ENCODE measurements around the gene UNC5CL.
A peak's percentile ranks its signal among the peaks of the same experiment; 100 is the strongest.

Gene UNC5CL

DNA sequence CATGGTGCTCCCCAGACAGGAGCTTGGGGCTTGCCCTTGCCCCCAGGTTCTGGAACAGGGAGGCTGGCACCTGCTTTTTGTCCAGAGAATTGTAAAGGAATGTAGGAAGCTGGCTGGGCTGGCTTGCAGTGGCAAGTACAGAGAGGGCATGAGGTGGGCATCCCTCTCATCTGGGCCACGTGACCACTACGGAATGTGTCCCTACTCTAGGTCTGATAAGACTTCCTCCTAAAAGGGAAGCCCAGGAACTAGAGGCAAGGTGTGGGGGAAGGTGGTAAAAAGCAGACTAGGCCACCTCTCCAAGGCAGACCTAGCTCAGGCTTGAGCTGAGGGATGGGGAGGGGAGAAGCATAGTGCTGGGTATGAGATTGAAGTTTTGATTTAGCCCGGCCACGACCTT lies 38.8 kb downstream of the UNC5CL start:
- no peak for DNase-seq (ENCODE audit: low spot score)

DNA sequence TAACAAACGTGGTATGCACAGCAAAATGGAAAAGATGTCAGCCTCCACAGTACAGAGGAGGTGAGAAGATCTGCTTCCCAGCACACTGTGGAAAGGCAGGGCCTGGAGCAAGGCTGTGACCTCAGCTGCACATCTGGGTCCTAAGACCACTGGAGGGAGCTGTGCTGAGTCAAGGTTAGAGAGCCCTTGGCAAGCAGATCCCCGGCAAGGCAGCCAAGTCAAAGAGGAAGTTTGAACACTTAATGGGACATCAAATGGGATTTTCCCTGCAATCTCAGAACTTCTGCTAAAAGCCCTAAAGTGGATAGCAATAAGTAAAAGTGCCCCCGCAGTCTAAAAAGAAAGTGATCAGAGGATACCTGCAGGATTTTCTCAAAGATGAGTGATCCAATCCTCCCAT lies 39.5 kb downstream of the UNC5CL start:
- peak; percentile 80 for DNase-seq (ENCODE audit: low spot score)

DNA sequence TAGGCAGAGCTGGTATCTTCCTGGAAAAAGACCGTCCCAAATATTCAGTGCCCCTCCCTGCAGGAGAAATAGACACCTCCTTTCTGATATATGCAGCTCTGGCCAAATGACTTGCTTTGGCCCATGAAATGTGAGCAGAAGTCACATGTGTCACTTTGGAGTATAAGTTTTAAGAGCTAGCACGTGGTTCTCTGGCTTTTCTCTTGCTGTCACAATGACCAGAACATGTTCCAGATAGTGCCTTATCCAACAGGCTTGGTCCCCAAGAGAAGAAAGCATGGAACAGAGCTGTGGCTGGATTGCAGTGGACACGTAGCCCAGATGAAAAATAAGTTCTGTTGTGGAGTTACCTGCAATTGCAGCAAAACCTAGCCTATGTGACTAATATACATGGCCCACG lies 40.4 kb downstream of the UNC5CL start:
- no peak for DNase-seq (ENCODE audit: low spot score)

DNA sequence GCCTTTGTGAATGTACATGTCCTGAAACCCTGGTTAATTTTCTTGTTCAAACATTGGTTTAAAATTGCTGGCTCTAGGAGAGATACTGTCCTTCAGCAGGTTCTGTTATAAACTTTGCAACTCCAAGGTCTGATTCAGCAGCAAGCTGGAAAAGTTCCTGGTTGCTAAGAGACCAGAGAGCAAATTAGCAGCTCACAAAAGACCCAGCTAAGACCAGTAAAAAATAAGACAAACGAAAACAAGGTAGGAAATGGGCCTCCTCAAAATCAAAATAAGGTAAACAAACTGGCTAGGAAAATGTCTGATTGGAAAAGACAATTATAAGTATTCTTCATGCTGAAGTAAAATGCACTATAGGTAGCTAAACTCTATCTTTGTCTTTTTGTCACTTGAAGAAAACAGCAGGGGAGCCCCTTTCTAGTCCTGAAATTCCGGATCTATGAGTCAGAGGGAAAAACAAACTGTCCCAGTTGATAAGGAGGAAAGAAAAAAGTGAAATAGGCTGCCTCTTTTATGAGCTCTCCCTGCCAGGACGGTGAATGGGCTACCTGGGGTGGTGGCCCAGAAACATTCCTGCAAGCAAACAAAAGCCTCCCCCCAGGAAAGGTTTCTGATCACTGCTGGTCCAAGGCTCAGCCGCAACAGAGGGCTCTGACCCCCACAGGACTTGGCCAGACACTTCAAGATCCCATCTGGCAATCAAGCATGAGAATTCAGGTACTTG lies 41.6 kb downstream of the UNC5CL start:
- DNase-seq (ENCODE audit: low spot score), result peak; percentile 62

DNA sequence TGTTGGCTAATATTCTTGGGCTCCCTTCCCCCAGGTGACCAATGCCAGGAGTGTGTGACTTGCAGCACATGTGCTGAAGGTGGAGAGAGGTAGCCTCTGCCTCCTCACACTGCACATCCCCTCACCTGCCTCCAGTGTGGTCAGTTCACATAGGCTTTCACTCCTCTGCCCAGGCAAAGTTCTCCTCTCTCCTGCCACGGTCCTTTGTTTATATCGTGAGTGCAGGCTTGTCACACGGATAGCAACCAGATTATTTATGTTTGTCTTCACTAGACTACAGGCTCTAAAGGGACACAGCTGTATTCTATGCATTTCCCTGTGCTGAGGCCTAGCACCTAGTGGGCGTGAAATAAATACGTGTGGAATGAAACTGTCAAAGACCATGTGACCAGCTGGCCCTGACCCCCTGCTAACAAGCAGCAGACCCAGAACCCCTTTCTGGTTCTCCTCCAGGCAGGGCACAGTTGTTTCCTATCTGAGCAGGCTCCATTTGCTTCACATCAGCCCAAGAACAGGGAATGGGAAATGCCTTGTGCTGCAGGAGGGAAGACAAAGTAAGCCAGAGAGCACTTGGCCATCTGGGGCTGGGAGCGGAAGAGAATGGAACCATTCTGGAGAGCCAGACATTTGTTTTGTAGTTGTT lies 42.3 kb downstream of the UNC5CL start:
- DNase-seq (ENCODE audit: low spot score), result peak; percentile 28

DNA sequence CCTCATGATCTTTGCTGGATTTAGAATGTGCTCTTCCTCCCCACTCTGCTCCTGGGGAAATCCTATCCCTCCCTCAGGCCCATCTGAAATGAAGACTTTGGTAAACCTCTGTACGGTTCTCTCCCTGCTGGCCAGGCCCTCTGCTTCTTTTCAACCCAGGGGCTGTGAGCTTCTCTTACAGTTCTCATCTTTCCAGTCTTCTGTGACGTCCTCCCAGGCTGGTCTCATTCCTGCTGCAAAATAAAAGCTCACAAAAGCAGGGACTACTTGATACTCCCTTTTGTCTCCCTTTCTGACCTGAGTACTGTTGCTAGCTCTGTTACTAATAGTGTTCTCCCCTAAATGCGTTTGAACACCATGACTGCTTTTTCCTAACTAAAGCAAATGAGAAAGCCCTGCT lies 46.3 kb downstream of the UNC5CL start:
- no peak for DNase-seq (ENCODE audit: low spot score)

DNA sequence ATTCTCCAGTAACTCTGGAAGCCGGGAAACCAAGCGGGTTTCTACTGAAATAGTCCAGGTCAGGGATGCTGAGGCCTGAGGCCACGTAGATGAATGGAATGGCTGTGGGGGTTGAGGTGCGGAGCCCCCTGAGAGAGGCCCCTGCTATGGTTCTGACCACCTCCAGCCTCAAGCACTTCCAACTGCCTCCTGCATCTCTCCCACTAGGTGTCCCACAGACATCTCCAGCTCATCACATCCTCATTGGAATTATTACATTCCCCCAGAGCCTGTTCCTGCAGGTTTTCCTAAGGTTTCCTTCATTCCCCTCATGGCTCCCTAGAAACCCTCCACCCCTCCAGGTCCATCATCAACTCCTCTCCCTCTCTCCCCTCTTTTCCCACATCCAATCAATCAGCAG lies 48.7 kb downstream of the UNC5CL start:
- DNase-seq (ENCODE audit: low spot score), result no peak

DNA sequence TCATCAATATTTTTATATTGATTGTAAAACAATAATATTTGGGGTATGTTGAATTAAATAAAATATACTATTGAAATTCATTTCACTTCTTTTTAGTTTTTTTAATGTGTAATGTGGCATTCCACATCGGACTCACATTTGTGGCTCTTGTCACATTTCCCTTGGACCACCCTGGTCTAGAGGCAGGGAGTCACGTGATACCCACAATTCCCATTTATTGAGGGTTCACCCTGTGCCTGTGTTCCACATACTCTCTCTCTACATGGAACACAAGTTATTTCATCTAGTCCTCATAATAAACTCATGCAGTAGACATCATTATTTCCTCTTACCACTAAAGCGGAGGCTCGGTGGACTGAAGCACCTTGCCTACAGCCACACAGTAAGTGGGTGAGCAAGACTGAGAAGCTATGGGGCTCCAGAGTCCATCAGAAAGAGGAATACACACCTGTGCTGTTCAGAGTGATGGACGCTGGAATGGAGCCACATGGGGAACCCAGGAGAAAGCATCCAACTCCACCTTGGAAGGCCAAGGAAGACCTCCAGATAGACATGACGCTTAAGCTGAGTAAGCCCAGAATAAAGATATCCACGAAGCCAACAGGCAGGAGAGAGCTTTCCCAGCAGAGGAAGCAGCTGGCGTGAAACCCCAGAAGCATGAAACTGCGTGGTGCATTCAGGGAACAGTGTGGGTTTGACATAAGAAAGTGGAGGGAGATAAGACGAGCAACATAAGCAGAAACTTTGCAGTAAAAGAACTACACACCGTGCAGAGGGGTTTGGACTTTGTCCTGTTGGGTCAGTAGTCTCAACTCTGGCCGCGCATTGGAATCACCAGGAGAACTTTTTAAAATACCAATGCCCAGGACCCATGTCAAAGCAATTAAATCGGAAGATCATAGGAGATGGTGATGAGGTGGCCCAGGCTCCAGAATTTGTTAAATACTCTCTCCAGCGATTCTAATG lies 49.5 kb downstream of the UNC5CL start:
- DNase-seq (ENCODE audit: low spot score), result no peak

DNA sequence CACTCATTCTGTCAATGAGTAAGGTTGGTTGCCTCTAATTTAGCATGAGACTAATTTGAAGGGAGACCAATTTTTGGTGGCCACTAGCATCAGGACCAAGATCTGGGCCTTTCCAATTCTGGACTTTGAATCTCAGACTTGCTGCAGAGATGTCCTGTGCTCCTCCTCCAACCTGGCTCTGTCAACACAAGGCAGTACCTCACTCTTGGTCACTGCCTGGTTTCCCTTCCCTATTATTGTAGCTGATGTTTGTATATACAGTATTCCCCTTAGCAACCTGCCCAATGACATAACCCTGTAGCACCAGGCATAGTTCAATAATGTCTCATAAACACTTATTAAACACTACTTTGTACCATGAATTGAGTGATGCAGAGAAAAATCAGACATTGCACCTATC lies 50.4 kb downstream of the UNC5CL start:
- no peak for DNase-seq (ENCODE audit: low spot score)

DNA sequence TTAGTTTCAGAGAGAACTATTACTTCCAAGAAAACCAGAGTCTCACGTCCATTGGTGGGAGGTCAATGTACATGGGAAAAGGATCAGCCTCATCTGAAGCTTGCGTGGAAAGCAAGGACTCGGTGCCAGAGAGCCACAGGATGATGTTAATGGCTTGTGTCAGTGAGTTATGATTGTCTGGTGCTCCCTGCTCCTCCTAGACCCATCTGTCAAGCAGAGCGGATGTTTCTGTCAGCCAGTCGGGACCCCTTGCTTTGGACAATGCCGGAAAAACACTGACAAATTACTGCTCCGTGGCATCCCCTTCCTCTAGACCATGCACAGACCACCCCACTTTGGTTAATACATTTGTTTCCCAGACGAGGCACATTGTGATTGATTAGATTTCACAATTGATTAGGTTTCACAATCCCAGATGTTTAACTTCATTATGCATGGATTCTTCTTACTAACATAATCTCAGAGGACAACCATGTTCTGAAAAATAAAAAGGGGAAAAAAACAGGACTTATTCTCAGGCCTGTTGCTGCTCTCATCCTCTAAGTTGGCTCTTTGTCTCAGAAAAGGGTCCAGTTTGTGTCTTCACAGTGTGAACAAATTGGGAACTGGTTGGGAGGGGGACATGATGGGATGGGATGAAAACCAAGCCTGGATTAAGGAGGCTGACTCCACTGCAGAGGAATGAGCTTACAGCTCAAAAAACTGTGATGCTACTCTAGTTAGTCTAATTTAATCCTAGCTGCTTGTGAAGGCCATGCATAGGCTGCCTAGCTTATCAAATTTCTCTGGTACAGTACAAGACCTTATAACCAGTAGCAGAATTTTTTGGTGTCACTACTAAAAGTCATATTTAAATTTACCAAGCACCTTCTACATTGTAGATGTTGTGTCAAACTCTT lies 51.9 kb downstream of the UNC5CL start:
- DNase-seq (ENCODE audit: low spot score), result no peak

DNA sequence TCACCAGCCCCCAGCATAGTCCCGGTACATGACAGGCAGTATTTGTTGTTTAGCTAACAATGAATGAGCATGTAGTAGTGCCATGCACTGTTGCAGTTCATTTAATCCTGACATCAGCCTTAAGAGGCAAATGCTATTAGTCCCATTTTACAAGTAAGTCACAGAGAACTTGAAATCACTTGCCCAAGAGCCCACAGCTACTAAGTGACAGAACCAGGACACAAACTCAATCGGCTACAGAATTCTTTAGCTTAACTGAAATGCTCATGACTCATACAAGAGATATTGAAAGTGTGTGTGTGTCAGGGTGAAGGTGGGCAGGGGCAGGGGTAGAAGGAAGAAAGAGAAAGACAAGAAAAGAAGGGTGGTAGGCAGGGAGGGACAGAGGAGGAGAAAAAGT lies 52.7 kb downstream of the UNC5CL start:
- DNase-seq (ENCODE audit: low spot score), result no peak

DNA sequence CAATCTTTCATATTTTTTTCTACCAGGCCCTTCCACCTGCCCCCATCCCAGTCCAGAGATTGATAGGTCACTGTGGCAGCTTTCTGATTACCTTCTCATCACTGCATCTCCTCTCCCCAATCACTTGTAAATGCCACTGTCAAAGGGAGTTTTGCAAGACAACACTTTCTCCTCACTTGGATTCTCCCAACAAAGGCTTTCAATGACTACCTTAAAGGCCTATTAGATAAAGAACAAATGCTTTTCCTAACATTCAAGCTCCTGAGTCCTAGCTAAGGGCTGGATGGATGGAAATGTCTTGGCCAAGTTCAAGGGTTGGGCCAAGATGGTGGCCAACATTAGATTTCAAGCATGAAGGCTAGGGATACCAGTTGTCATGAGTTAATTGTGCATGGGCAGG lies 55.3 kb downstream of the UNC5CL start:
- no peak for DNase-seq (ENCODE audit: low spot score)

DNA sequence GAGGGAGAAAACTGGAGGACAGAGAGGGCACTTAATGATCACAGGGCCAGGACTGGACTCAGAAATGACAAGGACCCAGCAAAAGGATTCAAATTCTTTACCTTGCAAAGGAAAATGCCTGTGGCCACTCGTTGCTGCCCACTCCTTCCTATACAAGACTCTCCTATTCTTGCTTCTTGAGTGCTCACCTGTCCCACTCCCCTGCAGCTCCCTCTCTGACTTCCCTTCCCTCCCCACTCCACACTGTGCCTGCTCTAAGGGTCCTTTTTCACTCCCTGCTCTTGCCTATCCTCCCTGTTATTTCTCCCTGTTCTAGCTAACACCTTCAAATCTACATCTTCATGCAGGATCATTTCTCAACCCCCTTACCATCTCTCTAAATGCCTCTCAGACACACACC lies 56.1 kb downstream of the UNC5CL start:
- DNase-seq (ENCODE audit: low spot score), result no peak

DNA sequence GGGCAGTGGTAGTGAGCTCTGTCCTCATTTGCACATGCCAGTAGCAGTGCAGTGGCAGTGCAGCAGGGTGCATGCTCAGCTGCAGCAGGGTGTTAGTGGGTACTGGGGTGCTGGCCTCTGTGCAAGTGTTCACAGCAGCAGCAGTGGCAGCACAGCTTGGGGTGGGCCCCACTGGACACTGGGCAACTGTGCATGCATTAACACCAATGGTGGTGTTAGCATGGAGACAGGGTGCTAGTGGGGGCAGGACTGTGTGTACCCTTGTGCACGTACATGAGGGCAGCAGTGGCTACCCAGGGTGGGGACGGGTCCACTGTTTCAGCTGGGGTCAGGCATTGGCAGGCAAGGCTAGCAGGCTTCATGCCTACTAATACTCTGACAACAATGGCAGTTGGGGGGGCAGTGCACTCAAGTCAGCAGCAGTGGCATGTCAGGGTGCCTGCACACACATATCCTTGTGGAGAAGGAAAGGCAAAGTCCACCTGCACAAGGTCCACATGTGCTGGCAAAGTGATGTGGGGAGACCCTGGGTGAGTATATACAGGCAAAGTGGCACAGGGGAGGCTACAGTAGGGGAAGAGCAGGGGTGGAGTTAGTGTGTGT lies 60.2 kb downstream of the UNC5CL start:
- no peak for DNase-seq (ENCODE audit: low spot score)

DNA sequence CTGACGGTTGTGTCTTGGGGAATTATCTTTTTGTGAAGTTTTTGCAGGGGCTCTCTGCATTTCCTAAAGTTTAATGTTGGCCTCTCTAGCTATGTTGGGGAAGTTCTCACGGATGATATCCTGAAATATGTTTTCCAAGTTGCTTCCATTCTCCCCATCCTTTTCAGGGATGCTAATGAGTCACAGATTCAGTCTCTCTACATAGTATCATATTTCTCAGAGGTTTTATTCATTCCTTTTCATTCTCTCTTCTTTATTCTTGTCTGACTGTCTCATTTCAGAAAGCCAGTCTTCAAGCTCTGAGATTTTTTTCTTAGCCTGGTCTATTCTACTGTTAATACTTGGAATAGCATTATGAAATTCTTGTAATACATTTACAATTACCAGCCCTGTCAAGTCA lies 61.3 kb downstream of the UNC5CL start:
- no peak for DNase-seq (ENCODE audit: low spot score)

DNA sequence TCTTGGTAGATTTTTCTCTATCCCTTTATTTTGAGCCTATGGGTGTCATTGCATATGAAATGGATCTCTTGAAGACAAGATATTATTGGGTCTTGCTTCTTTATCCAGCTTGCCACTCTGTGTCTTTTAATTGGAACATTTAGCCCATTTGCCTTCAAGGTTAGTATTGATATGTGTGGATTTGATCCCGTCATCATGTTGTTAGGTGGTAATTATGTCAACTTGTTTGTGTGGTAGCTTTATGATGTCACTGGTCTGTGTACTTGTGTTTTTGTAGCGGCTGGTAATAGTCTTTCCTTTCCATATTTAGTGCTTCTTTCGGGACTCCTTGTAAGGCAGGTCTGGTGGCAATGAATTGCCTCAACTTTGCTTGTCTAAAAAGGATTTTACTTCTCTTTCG lies 61.9 kb downstream of the UNC5CL start:
- no peak for DNase-seq (ENCODE audit: low spot score)
